ENCODE results near the gene ZNF382. TPM values are rescaled to one million over a fixed set of nuclear protein-coding genes. Genes with fewer than 3 reads are reported as not detected.

The ZNF382 gene
- total RNA-seq, 1 experiment from 2014 or later, result 0.55 TPM

GRCh38 chr19:36638862-36639510 lies 33.9 kb downstream of the ZNF382 start:
- intact Hi-C loops (cut with micrococcal nuclease; ENCODE audit: unreplicated experiment), result no loop called here
- ChIA-PET CTCF (no interaction called here), POLR2A (ENCODE audit: unreplicated experiment) (no interaction called here)
- Histone ChIP-seq H3K9me3 (ENCODE audit: insufficient read depth, low read depth) (peaks cover 66% of the 10 kb centered on the region), H3K79me2 (ENCODE audit: low read depth) (no peaks in the 10 kb centered on the region), H3K9me2 (ENCODE audit: insufficient read depth) (no peaks in the 10 kb centered on the region), H3K27ac (no peak overlapping the region), H3K36me3 (ENCODE audit: low read depth) (0 out of 2 replicates have a peak, but pooled peaks cover 17% of the 10 kb centered on the region), H3K4me2 (no peak overlapping the region), H3F3A (ENCODE audit: insufficient read depth, low read depth) (no peaks in the 10 kb centered on the region), H4K20me1 (ENCODE audit: insufficient read depth) (no peaks in the 10 kb centered on the region), H3K27me3 (ENCODE audit: insufficient read depth, low read depth) (no peaks in the 10 kb centered on the region), H2AFZ (no peak overlapping the region), H3K4me3 (no peak overlapping the region), H3K4me1 (replicated peaks; ENCODE audit: insufficient read depth) (no peaks in the 10 kb centered on the region)
- no TSS peak for BruUV-seq (replicated peaks)
- no peak for DNase-seq
- no peak for TF ChIP-seq CTCF (conservative IDR thresholded peaks at IDR 0.05)
- no peak for TF ChIP-seq EZH2 (IDR thresholded peaks at IDR 0.05; ENCODE audit: low read depth)

- peaks cover 24% of the 10 kb centered on the region for H3K36me3 ChIP-seq (ENCODE audit: low read depth)
- H3K9me2 ChIP-seq (ENCODE audit: insufficient read depth), result no peaks in the 10 kb centered on the region
- peaks cover 3% of the 10 kb centered on the region; the same call in 1 of the 2 replicates for H3F3A ChIP-seq (ENCODE audit: insufficient read depth, low read depth)
- H3K79me2 ChIP-seq (ENCODE audit: low read depth), result no peaks in the 10 kb centered on the region
- no peak overlapping the region for H3K27ac ChIP-seq
- no peak for DNase-seq
- no peak overlapping the region for H3K4me3 ChIP-seq
- peaks cover 45% of the 10 kb centered on the region for H3K9me3 ChIP-seq (ENCODE audit: insufficient read depth, low read depth)
- H3K4me2 ChIP-seq, result no peak overlapping the region
- CTCF ChIA-PET, result no interaction called here
- no peaks in the 10 kb centered on the region for H3K4me1 ChIP-seq (replicated peaks; ENCODE audit: insufficient read depth)
- TF ChIP-seq CTCF (conservative IDR thresholded peaks at IDR 0.05) (no peak), EZH2 (IDR thresholded peaks at IDR 0.05; ENCODE audit: low read depth) (no peak)
- POLR2A ChIA-PET (ENCODE audit: unreplicated experiment), result interaction anchor here (0.7 kb wide), 1 partner anchor 40 kb away, joined by 3 read pairs; no protein-coding TSS in a partner anchor
- no peaks in the 10 kb centered on the region for H4K20me1 ChIP-seq (ENCODE audit: insufficient read depth)
- BruUV-seq (replicated peaks), result no TSS peak
- intact Hi-C loops (cut with micrococcal nuclease; ENCODE audit: unreplicated experiment), result no loop called here
- no peak overlapping the region for H2AFZ ChIP-seq
- no peaks in the 10 kb centered on the region for H3K27me3 ChIP-seq (ENCODE audit: insufficient read depth, low read depth)
Measured at GRCh38 chr19:36646746-36647145, 41.6 kb downstream of the ZNF382 start.

- peaks cover 21% of the 10 kb centered on the region for H3K9me3 ChIP-seq (ENCODE audit: insufficient read depth, low read depth)
- no peaks in the 10 kb centered on the region for H3K27me3 ChIP-seq (ENCODE audit: insufficient read depth, low read depth)
- H4K20me1 ChIP-seq (ENCODE audit: insufficient read depth), result no peaks in the 10 kb centered on the region
- no TSS peak for BruUV-seq (replicated peaks)
- intact Hi-C loops (cut with micrococcal nuclease; ENCODE audit: unreplicated experiment), result no loop called here
- no peak overlapping the region for H3K27ac ChIP-seq
- H3K4me2 ChIP-seq, result no peak overlapping the region
- ChIA-PET POLR2A (ENCODE audit: unreplicated experiment) (no interaction called here), CTCF (no interaction called here)
- H3K9me2 ChIP-seq (ENCODE audit: insufficient read depth), result no peaks in the 10 kb centered on the region
- peaks cover 31% of the 10 kb centered on the region for H3K36me3 ChIP-seq (ENCODE audit: low read depth)
- no peak for TF ChIP-seq EZH2 (IDR thresholded peaks at IDR 0.05; ENCODE audit: low read depth)
- TF ChIP-seq CTCF (conservative IDR thresholded peaks at IDR 0.05), result no peak
- no peak for DNase-seq
- H2AFZ ChIP-seq, result no peak overlapping the region
- H3F3A ChIP-seq (ENCODE audit: insufficient read depth, low read depth), result peaks cover 4% of the 10 kb centered on the region; the same call in 1 of the 2 replicates
- no peaks in the 10 kb centered on the region for H3K79me2 ChIP-seq (ENCODE audit: low read depth)
- H3K4me3 ChIP-seq, result no peak overlapping the region
- no peaks in the 10 kb centered on the region for H3K4me1 ChIP-seq (replicated peaks; ENCODE audit: insufficient read depth)
Measured at GRCh38 chr19:36652958-36653357, 47.8 kb downstream of the ZNF382 start.
